Naive B cell (primary cell): ENCODE results near the gene CSNK2B. TPM values are rescaled to one million over a fixed set of nuclear protein-coding genes. Genes with fewer than 3 reads are reported as not detected.
A peak's percentile ranks its signal among the peaks of the same experiment; 100 is the strongest.

ENCODE experiments used
- ATAC-seq, 2 donors: fragments of 150-1000 bp; cut with Tn5 transposase; 2 replicates each; pipeline ENCODE4 v1.10.0; 2021; ENCODE audit warnings: low read depth in 2 of 2, mild to moderate bottlenecking in 2 of 2, moderate library complexity in 2 of 2
- DNase-seq: peaks from one replicate; pipeline ENCODE4 v3.0.0; 2022
- H3K27ac Mint-ChIP-seq, 6 donors: one replicate each; pipeline ENCODE4 v1.8.0; 2020 to 2022; ENCODE audit warnings: mild to moderate bottlenecking in 6 of 6, mixed read lengths in 6 of 6, moderate library complexity in 5 of 6, inconsistent platforms in 2 of 6
- H3K27me3 Mint-ChIP-seq, 3 donors: one replicate each; pipeline ENCODE4 v1.8.0; 2021 to 2022; ENCODE audit warnings: mixed read lengths in 3 of 3, mild to moderate bottlenecking in 1 of 3
- H3K36me3 Mint-ChIP-seq, 2 donors: one replicate each; pipeline ENCODE4 v1.8.0; 2020 to 2022; ENCODE audit warnings: mixed read lengths in 2 of 2, inconsistent platforms in 1 of 2, mild to moderate bottlenecking in 1 of 2
- H3K4me1 Mint-ChIP-seq, 3 donors: one replicate each; pipeline ENCODE4 v1.8.0; 2020 to 2022; ENCODE audit warnings: mixed read lengths in 3 of 3, inconsistent platforms in 1 of 3, mild to moderate bottlenecking in 1 of 3, moderate library complexity in 1 of 3
- H3K4me3 Mint-ChIP-seq, 8 donors: one replicate each; pipeline ENCODE4 v1.8.0; 2020 to 2022; ENCODE audit warnings: mild to moderate bottlenecking in 8 of 8, mixed read lengths in 8 of 8, moderate library complexity in 8 of 8, inconsistent platforms in 2 of 8
- H3K9me3 Mint-ChIP-seq, 7 donors: one replicate each; pipeline ENCODE4 v1.8.0; 2020 to 2022; ENCODE audit warnings: mixed read lengths in 7 of 7, mild to moderate bottlenecking in 5 of 7, inconsistent platforms in 2 of 7, moderate library complexity in 1 of 7
- polyA plus RNA-seq, 6 donors: library from polyadenylated mRNA; unstranded; fragments of 300-500 nt; fragmentation: Illumina TruSeq; gene quantifications; one replicate each; pipeline ENCODE4 v1.2.3, GENCODE V29; 2021; ENCODE audit warnings: low read depth in 6 of 6

The CSNK2B gene
- polyA plus RNA-seq, 6 donors from 2014 or later, result 279 to 299 (median 286) TPM

- H3K36me3 Mint-ChIP-seq, result peaks cover 0 to 8% of the 10 kb centered on the region in 2 donors
- ATAC-seq, result peak; percentile 52 to 61
- no peak for DNase-seq
- H3K27ac Mint-ChIP-seq, result peak overlapping the region in 5 of 6 donors; percentile 4 to 92 (median 29)
- H3K4me3 Mint-ChIP-seq, result no peak overlapping the region
- no peaks in the 10 kb centered on the region for H3K9me3 Mint-ChIP-seq
- peaks cover 34 to 35% (median 34%) of the 10 kb centered on the region in 3 donors for H3K4me1 Mint-ChIP-seq
- H3K27me3 Mint-ChIP-seq, result no peaks in the 10 kb centered on the region
Observed at GRCh38 chr6:31676322-31676903, 10.5 kb downstream of the CSNK2B start.

GRCh38 chr6:31676904-31677303 lies 11.0 kb downstream of the CSNK2B start:
- H3K4me3 Mint-ChIP-seq, result no peak overlapping the region

DNA sequence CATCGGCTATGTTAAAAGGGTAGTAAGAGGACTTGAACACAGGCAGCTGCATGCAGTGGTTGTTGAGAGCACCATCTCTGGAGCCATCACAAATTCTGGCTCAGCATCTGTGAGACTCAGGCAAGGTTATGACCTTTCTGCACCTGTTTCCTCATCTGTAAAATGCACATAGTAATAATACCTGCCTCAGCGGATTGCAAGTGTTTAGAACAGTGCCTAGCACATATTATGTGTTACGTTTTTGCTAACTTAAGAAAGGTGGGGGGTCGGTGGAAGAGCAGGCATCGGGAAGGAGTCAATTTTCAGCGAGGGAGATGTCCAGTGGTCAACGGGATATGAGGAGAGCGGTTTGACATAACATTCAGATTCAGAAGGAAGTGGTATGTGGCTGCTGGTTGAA lies 12.1 kb downstream of the CSNK2B start:
- Mint-ChIP-seq H3K9me3 (no peaks in the 10 kb centered on the region), H3K4me1 (peaks cover 37 to 49% (median 37%) of the 10 kb centered on the region in 3 donors), H3K27me3 (no peaks in the 10 kb centered on the region), H3K36me3 (peaks cover 0 to 6% of the 10 kb centered on the region in 2 donors), H3K27ac (peak overlapping the region in 2 of 6 donors; percentile 6 to 90), H3K4me3 (peak overlapping the region in 1 of 8 donors; percentile 29)
- no peak for ATAC-seq
- DNase-seq, result no peak

More at GRCh38 chr6:31676904-31677303, 11.0 kb downstream of the CSNK2B start:
- no peak for ATAC-seq
- peak overlapping the region in 3 of 6 donors; percentile 4 to 70 (median 29) for H3K27ac Mint-ChIP-seq
- no peaks in the 10 kb centered on the region for H3K9me3 Mint-ChIP-seq
- H3K27me3 Mint-ChIP-seq, result no peaks in the 10 kb centered on the region
- no peak for DNase-seq
- H3K36me3 Mint-ChIP-seq, result peaks cover 0 to 8% of the 10 kb centered on the region in 2 donors
- H3K4me1 Mint-ChIP-seq, result peaks cover 37 to 39% (median 37%) of the 10 kb centered on the region in 3 donors

- Mint-ChIP-seq H3K36me3 (no peaks in the 10 kb centered on the region), H3K4me3 (peak within 1 kb of the TSS; percentile 72 to 90 (median 85)), H3K27ac (peak within 1 kb of the TSS; percentile 16 to 97 (median 87)), H3K4me1 (peaks cover 37 to 56% (median 45%) of the 10 kb centered on the region in 3 donors), H3K9me3 (no peaks in the 10 kb centered on the region), H3K27me3 (no peaks in the 10 kb centered on the region)
- DNase-seq (peak; percentile 51), ATAC-seq (peak; percentile 63 to 67)
Observed at GRCh38 chr6:31680226-31681134, 14.6 kb downstream of the CSNK2B start, which contains the start of gene LY6G5C. Gene LY6G5C, minus strand, starts transcription at chr6:31681067. Its CDS starts 694 bp downstream, at chr6:31680373.

DNA sequence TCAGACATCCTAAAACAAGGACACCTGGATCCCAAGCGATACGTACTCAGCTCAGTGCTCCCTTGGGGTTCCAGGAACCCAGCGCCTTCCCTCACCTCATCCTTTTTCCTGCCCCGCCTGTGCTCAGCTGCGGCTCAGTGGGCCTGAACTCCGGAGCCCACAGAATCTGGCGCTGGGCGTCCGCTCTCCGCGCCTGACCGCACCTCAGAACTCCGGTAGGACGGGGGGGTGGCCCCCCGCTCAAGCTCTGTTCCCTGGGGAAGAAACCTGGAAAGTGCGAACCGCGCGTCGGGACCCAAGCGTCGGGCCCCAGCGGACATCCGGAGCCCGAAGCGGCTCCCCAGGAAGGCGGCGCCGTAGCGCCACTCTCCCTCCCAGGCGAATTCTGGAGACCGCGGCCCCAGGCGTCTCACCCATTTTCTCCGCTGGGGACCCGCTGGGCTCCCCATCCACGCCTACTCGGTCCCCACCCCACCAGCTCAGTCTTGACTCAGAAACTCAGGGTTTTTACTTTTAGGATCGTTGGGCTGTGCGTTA lies 15.3 kb downstream of the CSNK2B start:
- ATAC-seq (peak; percentile 61 to 64), DNase-seq (peak; percentile 29)
- Mint-ChIP-seq H3K4me3 (peak overlapping the region; percentile 72 to 90 (median 85)), H3K36me3 (peaks cover 0 to 3% of the 10 kb centered on the region in 2 donors), H3K27ac (peak overlapping the region in 5 of 6 donors; percentile 16 to 86 (median 73)), H3K27me3 (no peaks in the 10 kb centered on the region), H3K9me3 (no peaks in the 10 kb centered on the region), H3K4me1 (peaks cover 36 to 49% (median 42%) of the 10 kb centered on the region in 3 donors)

DNA sequence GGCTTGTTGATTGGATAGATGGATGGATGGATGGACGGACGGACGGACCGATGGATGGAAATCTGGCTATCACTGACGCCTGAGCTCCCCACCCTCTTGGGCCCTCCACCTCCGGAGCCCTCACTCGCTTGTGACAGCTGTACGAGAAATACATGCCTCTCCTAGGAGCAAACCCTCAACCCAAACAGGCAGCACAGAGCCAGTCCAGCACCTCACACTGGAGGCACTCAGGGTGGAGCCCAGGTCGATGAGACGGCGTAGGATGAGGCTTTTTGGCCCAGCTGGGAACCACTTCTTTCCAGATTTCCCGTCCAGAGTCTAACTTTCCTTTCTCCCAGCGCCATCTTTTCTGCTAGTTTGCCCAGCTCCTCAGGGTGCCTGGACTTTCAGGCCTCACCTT lies 17.7 kb downstream of the CSNK2B start:
- Mint-ChIP-seq H3K27me3 (no peaks in the 10 kb centered on the region), H3K27ac (peak overlapping the region in 2 of 6 donors; percentile 3 to 91), H3K36me3 (peaks cover 0 to 15% of the 10 kb centered on the region in 2 donors), H3K4me3 (peak overlapping the region in 4 of 8 donors; percentile 57 to 79 (median 62)), H3K4me1 (peaks cover 17 to 40% (median 26%) of the 10 kb centered on the region in 3 donors), H3K9me3 (no peaks in the 10 kb centered on the region)
- DNase-seq (no peak), ATAC-seq (no peak)

GRCh38 chr6:31686483-31686882 lies 20.6 kb downstream of the CSNK2B start:
- peaks cover 21 to 38% (median 21%) of the 10 kb centered on the region in 3 donors for H3K4me1 Mint-ChIP-seq
- ATAC-seq (no peak), DNase-seq (no peak)
- no peak overlapping the region for H3K4me3 Mint-ChIP-seq
- no peaks in the 10 kb centered on the region for H3K9me3 Mint-ChIP-seq
- peaks cover 0 to 15% of the 10 kb centered on the region in 2 donors for H3K36me3 Mint-ChIP-seq
- H3K27me3 Mint-ChIP-seq, result no peaks in the 10 kb centered on the region
- H3K27ac Mint-ChIP-seq, result peak overlapping the region in 4 of 6 donors; percentile 7 to 91 (median 70)

DNA sequence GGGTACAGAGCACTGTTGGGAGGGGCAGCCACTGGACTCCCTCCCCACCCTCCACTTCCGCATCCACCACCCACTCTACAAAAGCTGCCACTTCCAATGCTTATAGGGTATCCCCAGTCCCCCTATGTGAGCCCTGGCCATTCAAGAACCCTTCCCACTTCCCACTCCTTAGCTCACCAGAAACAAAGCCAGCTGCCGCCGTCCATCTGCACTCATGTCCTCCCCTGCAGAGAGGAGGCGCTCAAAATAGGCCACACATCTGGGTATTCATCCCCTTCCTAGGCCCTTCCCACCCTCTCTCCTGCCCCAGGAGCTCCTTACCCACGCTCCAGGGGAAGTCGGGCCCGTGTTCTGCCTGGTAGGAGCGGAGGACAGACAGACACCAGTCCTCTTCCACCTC lies 21.4 kb downstream of the CSNK2B start:
- ATAC-seq (no peak), DNase-seq (no peak)
- Mint-ChIP-seq H3K27me3 (no peaks in the 10 kb centered on the region), H3K4me3 (no peak overlapping the region), H3K27ac (no peak overlapping the region), H3K4me1 (peaks cover 18 to 30% (median 19%) of the 10 kb centered on the region in 3 donors), H3K9me3 (no peaks in the 10 kb centered on the region), H3K36me3 (peaks cover 0 to 15% of the 10 kb centered on the region in 2 donors)

DNA sequence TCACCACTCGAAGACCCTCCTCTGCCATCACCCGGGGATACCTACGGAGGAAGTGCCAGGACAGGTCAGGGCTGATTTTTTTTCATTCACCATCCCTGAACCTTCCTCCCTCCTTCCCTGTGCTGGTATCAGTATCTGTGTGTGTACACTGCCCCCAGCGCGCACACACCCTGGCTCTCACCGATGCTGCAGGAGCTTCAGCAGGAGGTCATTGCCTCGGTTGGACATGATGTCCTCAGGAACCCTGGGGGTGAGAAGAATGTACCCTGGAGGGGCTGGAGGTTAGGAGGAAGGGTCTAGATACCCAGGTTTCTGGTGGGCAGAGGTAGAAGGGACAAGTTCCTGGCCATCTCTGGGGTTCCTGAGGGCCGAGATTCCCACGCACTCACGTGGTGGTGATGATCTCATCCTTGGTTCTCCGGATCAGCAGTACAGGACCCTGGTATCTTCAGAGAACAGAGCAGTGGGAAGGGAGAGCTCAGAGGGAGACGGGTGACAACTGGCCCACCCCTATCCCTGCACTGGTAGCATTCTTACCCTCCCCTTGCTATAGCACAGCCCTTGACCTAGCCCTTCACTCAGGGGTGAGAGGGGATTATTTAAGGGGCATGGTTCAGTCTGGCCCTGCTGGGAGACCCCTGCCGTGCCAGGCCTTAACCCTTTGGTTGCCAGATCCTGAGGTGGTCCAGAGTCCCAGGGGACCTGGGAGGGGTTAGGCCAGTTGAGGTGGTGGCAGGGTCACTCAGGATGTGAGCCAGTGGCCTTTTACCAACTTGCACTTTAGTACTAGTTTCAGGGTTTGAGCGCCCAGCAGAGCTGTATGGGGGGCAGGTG lies 22.2 kb downstream of the CSNK2B start:
- H3K27me3 Mint-ChIP-seq, result no peaks in the 10 kb centered on the region
- H3K9me3 Mint-ChIP-seq, result no peaks in the 10 kb centered on the region
- peaks cover 18 to 23% (median 22%) of the 10 kb centered on the region in 3 donors for H3K4me1 Mint-ChIP-seq
- H3K36me3 Mint-ChIP-seq, result peaks cover 0 to 19% of the 10 kb centered on the region in 2 donors
- DNase-seq (no peak), ATAC-seq (no peak)
- no peak overlapping the region for H3K4me3 Mint-ChIP-seq
- peak overlapping the region in 2 of 6 donors; percentile 10 to 84 for H3K27ac Mint-ChIP-seq

DNA sequence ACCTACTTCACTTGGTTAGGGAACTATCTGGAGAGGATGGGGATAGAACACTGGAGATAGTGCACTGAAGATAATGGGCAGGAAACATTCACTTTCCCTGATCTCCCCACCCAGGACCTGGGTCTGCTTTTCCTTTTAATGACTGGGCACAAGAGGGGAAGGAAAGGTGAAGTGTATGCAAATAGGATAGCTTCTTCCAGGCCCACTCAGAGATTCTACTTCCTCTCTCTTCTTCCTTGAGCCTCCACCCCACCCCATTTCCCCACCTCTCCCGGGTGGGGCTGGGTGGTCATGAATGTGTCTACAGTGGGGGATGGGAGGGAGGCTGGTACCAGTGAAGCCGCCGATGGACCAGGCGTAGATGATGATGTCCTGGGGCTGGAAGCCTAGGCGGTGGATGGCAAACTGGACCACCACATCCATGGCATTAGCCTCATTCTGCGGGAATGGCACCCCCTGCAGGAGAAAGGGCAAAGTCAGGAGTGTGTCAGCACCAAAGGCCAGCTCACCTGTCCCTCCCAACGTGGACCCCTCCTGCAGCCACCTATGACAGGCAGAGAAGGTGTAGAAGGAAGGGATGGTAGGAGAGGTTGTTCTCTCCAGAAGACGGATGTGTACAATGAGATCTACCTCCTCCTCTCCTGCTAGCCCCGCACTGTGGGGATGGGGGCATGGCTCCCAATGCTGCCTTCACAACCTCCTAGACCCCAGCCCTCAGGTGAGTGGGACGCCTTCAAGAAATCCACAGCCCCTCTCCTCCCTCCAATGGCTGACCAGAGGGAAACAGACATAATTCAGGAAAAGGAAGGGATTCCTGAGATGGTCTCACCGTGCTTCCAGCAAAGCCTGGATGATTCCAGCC lies 23.6 kb downstream of the CSNK2B start:
- Mint-ChIP-seq H3K4me1 (peaks cover 11 to 24% (median 17%) of the 10 kb centered on the region in 3 donors), H3K4me3 (peak overlapping the region in 1 of 8 donors; percentile 42), H3K36me3 (peaks cover 0 to 24% of the 10 kb centered on the region in 2 donors), H3K27me3 (no peaks in the 10 kb centered on the region), H3K9me3 (no peaks in the 10 kb centered on the region), H3K27ac (peak overlapping the region in 4 of 6 donors; percentile 55 to 78 (median 66))
- no peak for DNase-seq
- ATAC-seq, result no peak

DNA sequence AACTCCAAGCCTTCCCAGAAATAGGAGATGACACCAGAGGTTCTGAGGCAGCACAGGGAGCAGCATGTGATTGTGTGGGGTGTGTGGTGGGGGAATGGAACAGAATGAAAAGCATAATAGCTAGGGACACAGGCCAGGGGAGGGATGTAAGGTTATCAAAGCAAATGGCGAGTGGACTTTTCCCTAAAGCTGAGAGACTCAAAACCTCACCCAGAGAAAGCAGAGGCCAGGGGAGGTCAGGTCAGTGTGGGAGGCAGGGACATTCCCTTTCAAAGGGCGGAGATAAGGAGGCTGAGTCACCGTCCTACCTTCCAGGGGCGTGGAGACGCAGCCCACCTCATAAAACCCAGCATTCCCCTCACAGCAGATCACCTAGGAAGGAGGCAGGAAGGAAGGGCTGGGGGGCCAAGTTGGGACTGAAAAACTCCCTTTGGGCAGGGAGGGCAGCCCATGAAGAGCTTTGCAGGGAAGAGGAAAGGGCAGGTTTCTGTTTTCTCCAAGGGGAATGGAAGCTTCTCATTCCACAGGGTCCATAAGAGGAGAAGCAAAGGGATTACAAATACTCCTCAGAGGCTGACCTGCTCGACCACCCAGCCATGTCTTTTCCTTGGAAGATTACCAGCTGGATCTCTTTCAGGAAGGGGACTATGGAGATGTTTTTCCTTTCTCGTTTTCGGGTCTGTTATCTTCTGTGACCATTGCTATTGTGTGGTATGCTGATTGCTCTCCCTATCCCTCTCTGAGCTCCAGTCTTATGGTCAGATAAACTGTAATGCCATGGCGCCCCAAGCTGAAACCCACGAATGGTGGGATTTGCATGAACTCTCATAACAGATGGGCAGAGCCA lies 24.6 kb downstream of the CSNK2B start:
- Mint-ChIP-seq H3K27me3 (no peaks in the 10 kb centered on the region), H3K27ac (peak overlapping the region in 3 of 6 donors; percentile 4 to 71 (median 8)), H3K36me3 (peaks cover 0 to 24% of the 10 kb centered on the region in 2 donors), H3K4me3 (no peak overlapping the region), H3K4me1 (peaks cover 11 to 24% (median 17%) of the 10 kb centered on the region in 3 donors), H3K9me3 (no peaks in the 10 kb centered on the region)
- DNase-seq, result no peak
- no peak for ATAC-seq
